ENCODE measurements around the gene CYP19A1.

CYP19A1 gene

DNA sequence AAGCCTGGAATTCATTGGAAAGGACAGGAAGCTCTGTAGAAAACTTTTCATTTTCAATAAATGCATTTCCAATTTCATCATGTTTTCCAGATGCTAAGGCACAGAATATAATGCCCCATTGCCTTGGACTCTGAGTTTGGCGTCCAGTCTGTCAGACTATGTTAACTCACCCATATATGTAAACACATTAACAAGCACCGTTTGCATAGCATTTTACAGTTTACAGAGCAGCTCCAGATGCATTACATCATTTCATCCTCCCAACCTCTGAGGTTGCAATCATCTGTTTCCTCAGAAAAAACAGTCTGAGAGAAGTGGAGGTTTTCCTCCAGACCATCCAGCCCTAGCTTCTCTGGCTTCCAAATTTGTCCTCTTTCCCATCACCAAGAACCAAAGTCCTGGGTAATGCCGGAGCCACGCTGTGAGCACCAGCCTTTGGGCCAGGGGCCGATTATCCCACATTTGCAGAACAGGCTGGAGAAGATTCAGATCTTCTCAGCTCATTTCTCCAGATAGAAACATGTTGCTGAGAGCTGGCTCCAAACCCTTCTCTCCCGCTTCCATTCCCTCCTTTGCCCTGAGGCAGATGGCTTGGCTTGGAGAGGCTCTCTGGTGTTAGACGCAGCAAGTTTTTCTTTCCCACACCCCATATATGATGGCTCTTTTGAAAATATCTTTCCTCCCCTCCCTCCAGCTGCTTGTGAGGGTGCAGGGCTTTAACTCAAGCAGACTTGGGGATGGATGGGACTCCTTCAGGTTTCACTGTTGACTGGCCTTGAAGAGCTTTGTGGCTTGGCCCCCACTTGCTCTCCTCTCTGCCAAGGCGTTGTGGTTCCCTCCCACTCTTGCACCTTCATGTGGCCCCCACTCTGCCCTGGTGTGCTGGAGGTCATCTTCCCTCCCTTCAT, 26.0 kb downstream of the CYP19A1 start (continued):
- TF ChIP-seq ZNF501 (tag by site-specific recombination; IDR thresholded peaks at IDR 0.05) (no peak), ZNF24 (tag by site-specific recombination; IDR thresholded peaks at IDR 0.05) (peak; percentile 71; the same call in 1 of the 2 replicates), ZSCAN16 (tag by site-specific recombination; IDR thresholded peaks at IDR 0.05) (peak; percentile 79; the same call in 1 of the 2 replicates), ZNF654 (tag by site-specific recombination; IDR thresholded peaks at IDR 0.05; ENCODE audit: low read depth) (no peak), ZNF335 (tag by site-specific recombination; conservative IDR thresholded peaks at IDR 0.05) (no peak), ZNF184 (tag by site-specific recombination; IDR thresholded peaks at IDR 0.05) (peak; percentile 22; the same call in 1 of the 2 replicates)
- TF ChIP-seq, protein P1, sequence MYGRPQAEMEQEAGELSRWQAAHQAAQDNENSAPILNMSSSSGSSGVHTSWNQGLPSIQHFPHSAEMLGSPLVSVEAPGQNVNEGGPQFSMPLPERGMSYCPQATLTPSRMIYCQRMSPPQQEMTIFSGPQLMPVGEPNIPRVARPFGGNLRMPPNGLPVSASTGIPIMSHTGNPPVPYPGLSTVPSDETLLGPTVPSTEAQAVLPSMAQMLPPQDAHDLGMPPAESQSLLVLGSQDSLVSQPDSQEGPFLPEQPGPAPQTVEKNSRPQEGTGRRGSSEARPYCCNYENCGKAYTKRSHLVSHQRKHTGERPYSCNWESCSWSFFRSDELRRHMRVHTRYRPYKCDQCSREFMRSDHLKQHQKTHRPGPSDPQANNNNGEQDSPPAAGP (tag by site-specific recombination; IDR thresholded peaks at IDR 0.05) = no peak

DNA sequence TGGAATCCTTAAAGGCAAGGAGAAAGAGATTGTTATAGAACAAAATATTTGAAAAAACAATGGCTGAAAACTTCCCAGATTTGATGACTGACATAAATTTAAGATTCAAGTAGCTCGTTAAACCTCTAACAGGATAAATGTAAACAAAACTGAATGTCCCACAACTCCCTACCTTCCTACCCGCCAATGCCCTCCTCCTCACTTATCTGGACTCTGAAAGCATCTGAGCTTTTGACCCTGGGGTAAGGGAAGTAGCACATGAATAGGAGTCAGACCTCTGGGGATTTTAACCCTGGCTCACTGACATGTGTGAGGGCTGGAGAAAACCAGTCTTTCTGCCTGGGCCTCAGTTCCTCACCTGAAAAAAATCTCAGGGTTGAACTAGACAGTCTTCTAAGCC, 26.9 kb downstream of the CYP19A1 start:
- Histone ChIP-seq H3K4me1 (ENCODE audit: control insufficient read depth, insufficient read depth, low read length) (peaks cover 12% of the 10 kb centered on the region), H3K27ac (ENCODE audit: extremely low read depth, low read depth, low read length) (no peak overlapping the region), H3K4me3 (ENCODE audit: low read depth, low read length) (no peak overlapping the region), H3K36me3 (ENCODE audit: control insufficient read depth in 2 of 2, insufficient read depth in 1 of 2, low read length in 2 of 2) (no peaks in the 10 kb centered on the region), H3K9me3 (ENCODE audit: control insufficient read depth, insufficient read depth, low read depth, low read length) (no peaks in the 10 kb centered on the region)
- CTCF ChIA-PET = interaction anchor here (0.7 to 1.0 kb wide), 2 partner anchors 22 to 71 kb away, joined by 3 read pairs; no protein-coding TSS in a partner anchor
- POLR2A ChIA-PET = no interaction called here
- no peak for TF ChIP-seq ZNF274 (IDR thresholded peaks at IDR 0.05; ENCODE audit: low read length)
- no peak for TF ChIP-seq ZNF274 (tag by site-specific recombination; IDR thresholded peaks at IDR 0.05; ENCODE audit: borderline replicate concordance)
- TF ChIP-seq OSR2 (tag by site-specific recombination; IDR thresholded peaks at IDR 0.05) = 0 out of 2 replicates have a peak, but pooled peaks have one; percentile 45
- peak; percentile 7; the same call in 1 of the 2 replicates for TF ChIP-seq EGR2 (tag by site-specific recombination; IDR thresholded peaks at IDR 0.05; ENCODE audit: low read depth)
- TF ChIP-seq ZNF624 (tag by site-specific recombination; IDR thresholded peaks at IDR 0.05) = no peak
- TF ChIP-seq ZNF302 (tag by site-specific recombination; IDR thresholded peaks at IDR 0.05; ENCODE audit: low read depth) = no peak
- TF ChIP-seq, protein P2, sequence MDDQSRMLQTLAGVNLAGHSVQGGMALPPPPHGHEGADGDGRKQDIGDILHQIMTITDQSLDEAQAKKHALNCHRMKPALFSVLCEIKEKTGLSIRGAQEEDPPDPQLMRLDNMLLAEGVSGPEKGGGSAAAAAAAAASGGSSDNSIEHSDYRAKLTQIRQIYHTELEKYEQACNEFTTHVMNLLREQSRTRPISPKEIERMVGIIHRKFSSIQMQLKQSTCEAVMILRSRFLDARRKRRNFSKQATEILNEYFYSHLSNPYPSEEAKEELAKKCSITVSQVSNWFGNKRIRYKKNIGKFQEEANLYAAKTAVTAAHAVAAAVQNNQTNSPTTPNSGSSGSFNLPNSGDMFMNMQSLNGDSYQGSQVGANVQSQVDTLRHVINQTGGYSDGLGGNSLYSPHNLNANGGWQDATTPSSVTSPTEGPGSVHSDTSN (CRISPR knock-in tag; IDR thresholded peaks at IDR 0.05) = no peak
- TF ChIP-seq ZNF561 (tag by site-specific recombination; IDR thresholded peaks at IDR 0.05; ENCODE audit: borderline replicate concordance) = 0 out of 2 replicates have a peak, but pooled peaks have one; percentile 25
- TF ChIP-seq ZNF174 (tag by site-specific recombination; IDR thresholded peaks at IDR 0.05) = no peak
- no peak for TF ChIP-seq ZNF146 (tag by site-specific recombination; IDR thresholded peaks at IDR 0.05)
- no peak for TF ChIP-seq HOXD13 (CRISPR knock-in tag; IDR thresholded peaks at IDR 0.05; ENCODE audit: borderline replicate concordance)
- no peak for TF ChIP-seq RBAK (tag by site-specific recombination; IDR thresholded peaks at IDR 0.05)
- no peak for TF ChIP-seq ZBTB49 (tag by site-specific recombination; IDR thresholded peaks at IDR 0.05; ENCODE audit: low read depth)
- TF ChIP-seq PRDM4 (tag by site-specific recombination; IDR thresholded peaks at IDR 0.05) = no peak
- TF ChIP-seq ZNF426 (tag by site-specific recombination; IDR thresholded peaks at IDR 0.05) = no peak
- TF ChIP-seq GLI4 (tag by site-specific recombination; IDR thresholded peaks at IDR 0.05) = no peak
- TF ChIP-seq ZFP41 (tag by site-specific recombination; IDR thresholded peaks at IDR 0.05; ENCODE audit: borderline replicate concordance) = no peak
- no peak for TF ChIP-seq ZEB2 (tag by site-specific recombination; IDR thresholded peaks at IDR 0.05)
- TF ChIP-seq ZNF654 (tag by site-specific recombination; IDR thresholded peaks at IDR 0.05; ENCODE audit: low read depth) = no peak
- TF ChIP-seq WT1 (tag by site-specific recombination; IDR thresholded peaks at IDR 0.05) = peak; percentile 90
- peak; percentile 32; the same call in 1 of the 2 replicates for TF ChIP-seq ZFP3 (tag by site-specific recombination; IDR thresholded peaks at IDR 0.05; ENCODE audit: low read depth)
- no peak for TF ChIP-seq ZNF140 (tag by site-specific recombination; IDR thresholded peaks at IDR 0.05)
- TF ChIP-seq ZSCAN16 (tag by site-specific recombination; IDR thresholded peaks at IDR 0.05) = no peak
